ENCODE results near the gene ITGA8.

DNA sequence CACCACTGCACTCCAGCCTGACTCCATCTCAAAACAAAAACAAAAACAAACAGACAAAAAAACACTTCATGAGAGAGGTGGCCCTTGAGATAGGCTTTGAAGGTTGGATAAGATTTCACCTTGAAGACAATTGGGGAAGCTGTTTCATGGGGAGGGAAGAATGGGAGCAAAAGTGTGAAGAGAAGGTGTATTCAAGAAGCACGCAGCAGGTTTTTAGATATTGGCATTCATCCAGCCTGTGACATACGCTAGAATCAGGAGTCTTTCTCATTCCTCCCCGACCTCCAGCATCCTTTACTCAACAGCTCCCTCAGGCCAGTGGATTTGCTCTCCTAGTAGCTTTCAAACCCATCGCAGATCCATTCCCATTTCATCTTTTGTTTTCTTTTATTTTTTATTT lies 232.3 kb downstream of the ITGA8 start:
- TF ChIP-seq, protein P1, sequence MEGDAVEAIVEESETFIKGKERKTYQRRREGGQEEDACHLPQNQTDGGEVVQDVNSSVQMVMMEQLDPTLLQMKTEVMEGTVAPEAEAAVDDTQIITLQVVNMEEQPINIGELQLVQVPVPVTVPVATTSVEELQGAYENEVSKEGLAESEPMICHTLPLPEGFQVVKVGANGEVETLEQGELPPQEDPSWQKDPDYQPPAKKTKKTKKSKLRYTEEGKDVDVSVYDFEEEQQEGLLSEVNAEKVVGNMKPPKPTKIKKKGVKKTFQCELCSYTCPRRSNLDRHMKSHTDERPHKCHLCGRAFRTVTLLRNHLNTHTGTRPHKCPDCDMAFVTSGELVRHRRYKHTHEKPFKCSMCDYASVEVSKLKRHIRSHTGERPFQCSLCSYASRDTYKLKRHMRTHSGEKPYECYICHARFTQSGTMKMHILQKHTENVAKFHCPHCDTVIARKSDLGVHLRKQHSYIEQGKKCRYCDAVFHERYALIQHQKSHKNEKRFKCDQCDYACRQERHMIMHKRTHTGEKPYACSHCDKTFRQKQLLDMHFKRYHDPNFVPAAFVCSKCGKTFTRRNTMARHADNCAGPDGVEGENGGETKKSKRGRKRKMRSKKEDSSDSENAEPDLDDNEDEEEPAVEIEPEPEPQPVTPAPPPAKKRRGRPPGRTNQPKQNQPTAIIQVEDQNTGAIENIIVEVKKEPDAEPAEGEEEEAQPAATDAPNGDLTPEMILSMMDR (IDR thresholded peaks at IDR 0.05) = no peak
- no peak for TF ChIP-seq POLR2A (IDR thresholded peaks at IDR 0.05)
